ENCODE data around the gene ARPC2. TPM values are rescaled to one million over a fixed set of nuclear protein-coding genes. Genes with fewer than 3 reads are reported as not detected.

ARPC2 gene
- total RNA-seq, 1 donor from 2014 or later = 265 TPM

DNA sequence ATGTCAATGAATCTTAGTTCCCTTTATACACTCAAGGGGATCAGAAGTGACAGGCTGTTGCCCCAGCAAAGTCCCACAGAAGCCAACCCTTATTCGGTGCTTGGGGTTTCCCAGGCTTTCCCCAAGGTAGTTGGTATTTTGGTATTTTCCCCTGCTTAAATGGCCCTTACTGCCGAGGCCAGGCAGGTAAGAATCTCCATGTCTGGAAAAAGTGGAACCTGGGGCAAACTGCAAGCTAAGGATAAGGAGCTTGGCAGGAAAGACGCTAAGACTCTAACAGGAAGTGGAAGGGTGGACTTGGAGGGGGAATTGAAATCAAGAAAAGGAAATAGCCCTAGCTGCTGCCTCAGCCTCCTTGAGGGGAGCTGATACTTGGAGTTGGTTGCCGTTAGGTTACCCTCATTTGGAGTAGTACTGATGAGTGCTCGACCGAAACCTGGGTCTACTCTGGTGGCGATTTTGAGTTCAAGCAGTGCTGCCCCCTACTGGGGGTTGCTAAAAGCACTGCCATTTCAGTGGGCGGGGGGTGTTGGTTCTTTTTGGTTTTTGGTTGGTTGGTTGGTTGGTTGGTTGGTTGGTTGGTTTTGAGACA, 40.5 kb downstream of the ARPC2 start:
- H3K27ac Mint-ChIP-seq (ENCODE audit: unreplicated experiment) = no peak overlapping the region
- no peak for DNase-seq (ENCODE audit: extremely low spot score, unreplicated experiment)
- TF ChIP-seq, protein P1, sequence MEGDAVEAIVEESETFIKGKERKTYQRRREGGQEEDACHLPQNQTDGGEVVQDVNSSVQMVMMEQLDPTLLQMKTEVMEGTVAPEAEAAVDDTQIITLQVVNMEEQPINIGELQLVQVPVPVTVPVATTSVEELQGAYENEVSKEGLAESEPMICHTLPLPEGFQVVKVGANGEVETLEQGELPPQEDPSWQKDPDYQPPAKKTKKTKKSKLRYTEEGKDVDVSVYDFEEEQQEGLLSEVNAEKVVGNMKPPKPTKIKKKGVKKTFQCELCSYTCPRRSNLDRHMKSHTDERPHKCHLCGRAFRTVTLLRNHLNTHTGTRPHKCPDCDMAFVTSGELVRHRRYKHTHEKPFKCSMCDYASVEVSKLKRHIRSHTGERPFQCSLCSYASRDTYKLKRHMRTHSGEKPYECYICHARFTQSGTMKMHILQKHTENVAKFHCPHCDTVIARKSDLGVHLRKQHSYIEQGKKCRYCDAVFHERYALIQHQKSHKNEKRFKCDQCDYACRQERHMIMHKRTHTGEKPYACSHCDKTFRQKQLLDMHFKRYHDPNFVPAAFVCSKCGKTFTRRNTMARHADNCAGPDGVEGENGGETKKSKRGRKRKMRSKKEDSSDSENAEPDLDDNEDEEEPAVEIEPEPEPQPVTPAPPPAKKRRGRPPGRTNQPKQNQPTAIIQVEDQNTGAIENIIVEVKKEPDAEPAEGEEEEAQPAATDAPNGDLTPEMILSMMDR (IDR thresholded peaks at IDR 0.05) = peak; percentile 56
- peaks cover 24% of the 10 kb centered on the region for H3K4me1 Mint-ChIP-seq (ENCODE audit: unreplicated experiment)
- peaks cover 26% of the 10 kb centered on the region for H3K36me3 Mint-ChIP-seq (ENCODE audit: unreplicated experiment)
- H3K4me3 Mint-ChIP-seq (ENCODE audit: unreplicated experiment) = no peak overlapping the region
- no peaks in the 10 kb centered on the region for H3K27me3 Mint-ChIP-seq (ENCODE audit: unreplicated experiment)
- H3K9me3 Mint-ChIP-seq (ENCODE audit: unreplicated experiment) = no peaks in the 10 kb centered on the region

DNA sequence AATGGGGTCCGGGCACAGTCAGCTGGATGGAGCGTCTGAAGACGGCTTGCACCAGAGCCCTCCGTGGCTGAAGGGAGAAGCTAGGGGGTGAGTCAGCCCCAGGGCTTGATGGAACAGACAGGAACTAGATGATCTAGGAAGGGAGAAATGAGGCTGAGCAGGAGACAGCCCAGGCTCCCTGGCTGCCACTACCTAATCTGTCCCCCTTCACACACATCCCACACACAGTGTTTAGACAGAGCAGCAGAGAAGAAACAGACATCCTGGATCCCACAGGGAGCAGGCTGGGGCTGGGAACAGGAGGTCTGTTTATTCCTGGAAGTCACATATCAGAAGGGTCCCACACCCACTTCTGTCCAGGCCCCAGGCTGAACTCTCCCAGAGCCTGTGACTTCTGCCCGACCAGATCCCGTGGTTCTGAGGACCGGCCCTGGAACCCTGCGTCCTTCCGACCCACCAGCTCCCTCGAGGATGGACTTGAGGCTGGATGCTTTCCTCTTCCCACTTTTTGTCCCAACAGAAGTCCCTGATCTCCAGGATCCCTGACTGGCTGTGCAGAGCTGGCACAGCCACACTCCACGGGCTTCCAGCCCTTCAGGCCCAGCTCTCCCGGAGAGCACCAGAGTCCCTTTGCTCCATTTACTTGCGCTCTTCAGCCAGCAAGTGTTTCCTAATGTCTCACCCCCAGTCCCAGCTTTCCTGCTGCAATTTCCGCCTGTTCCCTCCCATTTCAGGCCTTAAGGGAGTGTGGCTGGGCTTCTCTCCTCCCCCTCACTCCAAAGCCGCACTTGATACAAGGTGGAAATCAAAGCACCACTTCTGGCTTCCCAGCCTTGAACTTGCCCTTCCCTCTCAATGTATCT, 42.3 kb downstream of the ARPC2 start:
- peaks cover 24% of the 10 kb centered on the region for H3K4me1 Mint-ChIP-seq (ENCODE audit: unreplicated experiment)

DNA sequence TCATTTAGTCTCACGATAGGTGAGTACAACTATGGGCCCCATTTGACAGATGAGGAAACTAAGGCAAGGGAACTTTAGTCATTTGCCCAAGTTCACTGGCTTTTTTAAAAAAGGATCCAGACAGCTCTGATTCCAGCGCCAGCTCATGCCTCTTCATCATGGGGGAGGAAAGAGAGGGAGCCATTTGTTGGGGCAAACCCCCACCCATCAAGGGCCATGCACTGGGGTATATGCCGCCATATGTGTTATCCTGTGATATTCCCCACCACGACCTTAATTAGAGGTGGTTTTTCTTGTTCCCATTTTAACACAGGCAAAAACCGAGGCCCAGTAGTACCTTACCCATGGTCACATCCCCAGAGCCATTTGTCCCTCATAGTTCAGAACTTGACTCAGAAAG, 43.2 kb downstream of the ARPC2 start:
- Mint-ChIP-seq H3K4me3 (ENCODE audit: unreplicated experiment) (no peak overlapping the region), H3K36me3 (ENCODE audit: unreplicated experiment) (peaks cover 12% of the 10 kb centered on the region), H3K4me1 (ENCODE audit: unreplicated experiment) (peaks cover 24% of the 10 kb centered on the region), H3K9me3 (ENCODE audit: unreplicated experiment) (no peaks in the 10 kb centered on the region), H3K27me3 (ENCODE audit: unreplicated experiment) (no peaks in the 10 kb centered on the region), H3K27ac (ENCODE audit: unreplicated experiment) (no peak overlapping the region)
- TF ChIP-seq, protein P1 (IDR thresholded peaks at IDR 0.05) = no peak
- DNase-seq (ENCODE audit: extremely low spot score, unreplicated experiment) = no peak

More for the DNA sequence above, 42.3 kb downstream of the ARPC2 start:
- peaks cover 18% of the 10 kb centered on the region for H3K36me3 Mint-ChIP-seq (ENCODE audit: unreplicated experiment)
- TF ChIP-seq, protein P1 (IDR thresholded peaks at IDR 0.05) = no peak
- no peak for DNase-seq (ENCODE audit: extremely low spot score, unreplicated experiment)
- H3K27me3 Mint-ChIP-seq (ENCODE audit: unreplicated experiment) = no peaks in the 10 kb centered on the region
- no peaks in the 10 kb centered on the region for H3K9me3 Mint-ChIP-seq (ENCODE audit: unreplicated experiment)
- peak overlapping the region; percentile 66 for H3K27ac Mint-ChIP-seq (ENCODE audit: unreplicated experiment)
- no peak overlapping the region for H3K4me3 Mint-ChIP-seq (ENCODE audit: unreplicated experiment)

DNA sequence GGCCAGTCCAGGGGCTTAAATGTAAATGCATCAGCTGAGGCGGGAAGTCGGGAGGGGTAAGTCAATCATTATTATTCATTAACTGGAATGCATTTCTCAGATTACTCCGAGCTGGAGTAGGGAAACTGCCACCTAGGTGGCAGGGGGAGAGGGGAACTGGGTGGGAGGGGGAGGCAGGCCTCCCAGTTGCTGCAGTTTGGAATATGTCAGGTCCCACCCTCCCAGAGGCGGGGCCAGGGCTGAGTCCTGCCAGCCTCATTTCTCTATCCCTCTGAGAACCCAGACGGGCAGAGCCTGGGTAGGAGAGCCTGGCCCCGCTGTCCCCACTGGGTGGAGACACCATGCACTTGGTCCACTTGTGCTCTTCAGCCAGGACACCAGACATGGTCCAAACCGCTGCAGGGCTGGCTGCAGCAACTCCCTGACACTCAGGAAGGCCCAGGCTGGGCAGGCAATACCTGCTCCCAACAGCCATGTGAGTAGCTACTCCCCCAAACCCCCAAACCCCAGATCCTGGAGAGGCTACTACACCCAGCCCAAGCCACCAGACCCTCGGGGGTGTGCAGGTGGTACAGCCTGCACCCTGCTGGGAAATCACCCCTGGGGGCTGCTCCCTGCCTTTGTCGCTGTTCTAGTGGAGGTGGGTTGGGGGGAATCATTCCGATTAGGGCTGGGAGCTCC, 43.9 kb downstream of the ARPC2 start, which contains the start of gene GPBAR1:
TSS of gene GPBAR1 (plus strand) at position 274 of the 681 bp plus-strand sequence. CDS start 1,710 bp downstream, outside the sequence.
- H3K9me3 Mint-ChIP-seq (ENCODE audit: unreplicated experiment) = no peaks in the 10 kb centered on the region
- TF ChIP-seq, protein P1 (IDR thresholded peaks at IDR 0.05) = peak; percentile 16
- H3K36me3 Mint-ChIP-seq (ENCODE audit: unreplicated experiment) = peaks cover 11% of the 10 kb centered on the region
- H3K27ac Mint-ChIP-seq (ENCODE audit: unreplicated experiment) = peak within 1 kb of the TSS; percentile 66
- peaks cover 24% of the 10 kb centered on the region for H3K4me1 Mint-ChIP-seq (ENCODE audit: unreplicated experiment)
- DNase-seq (ENCODE audit: extremely low spot score, unreplicated experiment) = no peak
- H3K27me3 Mint-ChIP-seq (ENCODE audit: unreplicated experiment) = no peaks in the 10 kb centered on the region
- no peak within 1 kb of the TSS for H3K4me3 Mint-ChIP-seq (ENCODE audit: unreplicated experiment)
